ENCODE results near the gene UQCR11. TPM values are rescaled to one million over a fixed set of nuclear protein-coding genes. Genes with fewer than 3 reads are reported as not detected.
A peak's percentile ranks its signal among the peaks of the same experiment; 100 is the strongest.

The UQCR11 gene
- total RNA-seq, 4 donors from 2014 or later = 78.2 to 102 (median 92.4) TPM

DNA sequence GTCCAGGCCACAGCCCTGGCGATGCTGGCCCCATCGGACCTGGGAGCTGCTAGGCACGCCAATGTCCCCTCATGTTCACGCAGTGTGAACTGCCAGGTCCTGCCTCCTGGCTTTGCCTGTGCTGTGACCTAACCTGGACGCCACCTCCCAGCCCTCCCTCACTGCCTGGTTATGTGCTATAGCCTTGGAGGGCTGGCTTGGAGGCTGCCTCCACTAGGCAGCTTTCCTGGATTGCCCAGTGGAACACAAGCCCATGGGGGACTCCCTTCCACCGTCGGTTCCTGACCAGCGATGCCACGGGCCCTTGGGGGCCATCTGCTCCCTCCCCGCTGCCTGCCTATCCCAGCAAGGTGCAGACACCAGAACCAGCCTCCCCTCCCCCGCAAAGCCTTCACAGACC lies 15.2 kb upstream of the UQCR11 start:
- Histone ChIP-seq H3K27me3 (no peaks in the 10 kb centered on the region), H3K27ac (no peak overlapping the region), H3K9me3 (no peaks in the 10 kb centered on the region), H3K36me3 (peaks cover 0 to 95% of the 10 kb centered on the region in 2 donors), H3K4me3 (no peak overlapping the region), H3K4me1 (peaks cover 0 to 9% (median 0%) of the 10 kb centered on the region in 3 donors)
- whole genome bisulfite sequencing, 2 donors (ENCODE audit: low coverage in 1 of 2) = 90 to 96% methylated on average over 2 to 5 of the region's 11 CpGs
- TF ChIP-seq POLR2AphosphoS5 (IDR thresholded peaks at IDR 0.05) (no peak), POLR2A (IDR thresholded peaks at IDR 0.05) (no peak), EP300 (IDR thresholded peaks at IDR 0.05) (no peak), CTCF (IDR thresholded peaks at IDR 0.05) (no peak)
- no peak for ATAC-seq

- no peak for ATAC-seq
- no peaks in the 10 kb centered on the region for H3K27me3 ChIP-seq
- no peak for TF ChIP-seq POLR2A (IDR thresholded peaks at IDR 0.05)
- no peak for TF ChIP-seq CTCF (IDR thresholded peaks at IDR 0.05)
- no peak for TF ChIP-seq EP300 (IDR thresholded peaks at IDR 0.05)
- TF ChIP-seq POLR2AphosphoS5 (IDR thresholded peaks at IDR 0.05) = no peak
- no peak overlapping the region for H3K27ac ChIP-seq
- no peak overlapping the region for H3K4me3 ChIP-seq
- H3K4me1 ChIP-seq = peaks cover 0 to 9% (median 0%) of the 10 kb centered on the region in 3 donors
- no CpG with 5 or more reads among the region's 18 CpGs for WGBS, 2 donors (ENCODE audit: low coverage in 1 of 2)
- peaks cover 0 to 95% of the 10 kb centered on the region in 2 donors for H3K36me3 ChIP-seq
- H3K9me3 ChIP-seq = no peaks in the 10 kb centered on the region
Observed at GRCh38 chr19:1619703-1620102, 14.4 kb upstream of the UQCR11 start.

GRCh38 chr19:1619094-1619439 lies 13.8 kb upstream of the UQCR11 start:
- Histone ChIP-seq H3K4me3 (no peak overlapping the region), H3K27ac (no peak overlapping the region), H3K27me3 (no peaks in the 10 kb centered on the region), H3K36me3 (peaks cover 0 to 95% of the 10 kb centered on the region in 2 donors), H3K9me3 (no peaks in the 10 kb centered on the region), H3K4me1 (peaks cover 0 to 9% (median 0%) of the 10 kb centered on the region in 3 donors)
- TF ChIP-seq CTCF (IDR thresholded peaks at IDR 0.05) (no peak), POLR2AphosphoS5 (IDR thresholded peaks at IDR 0.05) (no peak), EP300 (IDR thresholded peaks at IDR 0.05) (no peak), POLR2A (IDR thresholded peaks at IDR 0.05) (no peak)
- 80% methylated on average over 2 of the region's 26 CpGs; no CpG with 5 or more reads in 1 of the 2 donors for WGBS, 2 donors (ENCODE audit: low coverage in 1 of 2)
- ATAC-seq = no peak

- Histone ChIP-seq H3K27ac (no peak overlapping the region), H3K4me1 (peaks cover 0 to 9% (median 0%) of the 10 kb centered on the region in 3 donors), H3K27me3 (no peaks in the 10 kb centered on the region), H3K9me3 (no peaks in the 10 kb centered on the region), H3K4me3 (no peak overlapping the region), H3K36me3 (peaks cover 0 to 95% of the 10 kb centered on the region in 2 donors)
- 42 to 76% methylated on average over 4 of the region's 24 CpGs for whole genome bisulfite sequencing, 2 donors (ENCODE audit: low coverage in 1 of 2)
- TF ChIP-seq POLR2AphosphoS5 (IDR thresholded peaks at IDR 0.05) = no peak
- TF ChIP-seq CTCF (IDR thresholded peaks at IDR 0.05) = peak in 3 of 4 experiments; percentile 22 to 39 (median 36)
- no peak for ATAC-seq
Observed at GRCh38 chr19:1618157-1619093, 13.2 kb upstream of the UQCR11 start.

- peaks cover 0 to 97% of the 10 kb centered on the region in 2 donors for H3K36me3 ChIP-seq
- H3K27me3 ChIP-seq = no peaks in the 10 kb centered on the region
- 52 to 66% methylated on average over 3 of the region's 4 CpGs for WGBS, 2 donors (ENCODE audit: low coverage in 1 of 2)
- peaks cover 0 to 9% (median 0%) of the 10 kb centered on the region in 3 donors for H3K4me1 ChIP-seq
- peak overlapping the region in 1 of 4 donors; percentile 15 for H3K27ac ChIP-seq
- no peak overlapping the region for H3K4me3 ChIP-seq
- no peaks in the 10 kb centered on the region for H3K9me3 ChIP-seq
- ATAC-seq = no peak
- TF ChIP-seq POLR2AphosphoS5 (IDR thresholded peaks at IDR 0.05) (no peak), EP300 (IDR thresholded peaks at IDR 0.05) (no peak), POLR2A (IDR thresholded peaks at IDR 0.05) (no peak), CTCF (IDR thresholded peaks at IDR 0.05) (no peak)
Observed at GRCh38 chr19:1616875-1617274, 11.6 kb upstream of the UQCR11 start.

Data from gastroesophageal sphincter (tissue), 4 donors.